ENCODE measurements around the gene LCP1.

The LCP1 gene

GRCh38 chr13:46182491-46182877, 507 bp upstream of the LCP1 start:
- H4K20me1 ChIP-seq (ENCODE audit: insufficient read depth, low read length): peaks cover 9% of the 10 kb centered on the region; the same call in 1 of the 2 replicates
- no peaks in the 10 kb centered on the region for H3K27me3 ChIP-seq (ENCODE audit: insufficient read depth, low read length, poor library complexity)
- no peak for DNase-seq
- peak overlapping the region; percentile 15 to 92; a peak in 3 of 4 replicates for H3K4me3 ChIP-seq (ENCODE audit: low read depth in 1 of 2, low read length in 2 of 2)
- peaks cover 63% of the 10 kb centered on the region for H3K4me1 ChIP-seq (ENCODE audit: insufficient read depth, low read length)
- H3K36me3 ChIP-seq (ENCODE audit: insufficient read depth, low read length): peaks cover 10% of the 10 kb centered on the region
- H3K79me2 ChIP-seq (ENCODE audit: insufficient read depth, low read length): peaks cover 59% of the 10 kb centered on the region
- no peak for ATAC-seq (ENCODE audit: insufficient read depth, low read depth)
- H2AFZ ChIP-seq (ENCODE audit: low read depth, low read length): peak overlapping the region; percentile 48
- no peak for TF ChIP-seq EZH2 (IDR thresholded peaks at IDR 0.05; ENCODE audit: borderline replicate concordance, low read depth, low read length, severe bottlenecking)
- TF ChIP-seq CTCF (IDR thresholded peaks at IDR 0.05; ENCODE audit: borderline replicate concordance, extremely low read depth, low read length, poor library complexity, severe bottlenecking): no peak
- H3K9ac ChIP-seq (ENCODE audit: low read depth, low read length): peak overlapping the region; percentile 86
- H3K27ac ChIP-seq (ENCODE audit: low read length): peak overlapping the region; percentile 100
- peak overlapping the region; percentile 74 for H3K4me2 ChIP-seq (ENCODE audit: insufficient read depth, low read length)
- H3K9me3 ChIP-seq (ENCODE audit: insufficient read depth, low read length, severe bottlenecking): no peaks in the 10 kb centered on the region

- Histone ChIP-seq H3K9ac (ENCODE audit: low read depth, low read length) (peak overlapping the region; percentile 86), H3K4me1 (ENCODE audit: insufficient read depth, low read length) (peaks cover 74% of the 10 kb centered on the region), H3K9me3 (ENCODE audit: insufficient read depth, low read length, severe bottlenecking) (no peaks in the 10 kb centered on the region), H3K36me3 (ENCODE audit: insufficient read depth, low read length) (peaks cover 17% of the 10 kb centered on the region), H3K27me3 (ENCODE audit: insufficient read depth, low read length, poor library complexity) (no peaks in the 10 kb centered on the region), H3K4me3 (ENCODE audit: low read depth in 1 of 2, low read length in 2 of 2) (peak overlapping the region; percentile 92 to 94), H3K27ac (ENCODE audit: low read length) (peak overlapping the region; percentile 100), H2AFZ (ENCODE audit: low read depth, low read length) (peak overlapping the region; percentile 44), H3K4me2 (ENCODE audit: insufficient read depth, low read length) (peak overlapping the region; percentile 74), H3K79me2 (ENCODE audit: insufficient read depth, low read length) (peaks cover 70% of the 10 kb centered on the region), H4K20me1 (ENCODE audit: insufficient read depth, low read length) (peaks cover 18% of the 10 kb centered on the region)
- no peak for TF ChIP-seq CTCF (IDR thresholded peaks at IDR 0.05; ENCODE audit: borderline replicate concordance, extremely low read depth, low read length, poor library complexity, severe bottlenecking)
- no peak for TF ChIP-seq EZH2 (IDR thresholded peaks at IDR 0.05; ENCODE audit: borderline replicate concordance, low read depth, low read length, severe bottlenecking)
- DNase-seq: no peak
- no peak for ATAC-seq (ENCODE audit: insufficient read depth, low read depth)
Observed at GRCh38 chr13:46181377-46181839, 569 bp downstream of the LCP1 start.

GRCh38 chr13:46179969-46180763, 1.8 kb downstream of the LCP1 start:
- no peaks in the 10 kb centered on the region for H3K9me3 ChIP-seq (ENCODE audit: insufficient read depth, low read length, severe bottlenecking)
- peak overlapping the region; percentile 74 for H3K4me2 ChIP-seq (ENCODE audit: insufficient read depth, low read length)
- DNase-seq: no peak
- peak overlapping the region; percentile 92 to 94 for H3K4me3 ChIP-seq (ENCODE audit: low read depth in 1 of 2, low read length in 2 of 2)
- no peaks in the 10 kb centered on the region for H3K27me3 ChIP-seq (ENCODE audit: insufficient read depth, low read length, poor library complexity)
- H3K79me2 ChIP-seq (ENCODE audit: insufficient read depth, low read length): peaks cover 83% of the 10 kb centered on the region
- peaks cover 83% of the 10 kb centered on the region for H3K4me1 ChIP-seq (ENCODE audit: insufficient read depth, low read length)
- peak overlapping the region; percentile 100 for H3K27ac ChIP-seq (ENCODE audit: low read length)
- no peak overlapping the region for H2AFZ ChIP-seq (ENCODE audit: low read depth, low read length)
- no peak for ATAC-seq (ENCODE audit: insufficient read depth, low read depth)
- peak overlapping the region; percentile 86 for H3K9ac ChIP-seq (ENCODE audit: low read depth, low read length)
- peaks cover 27% of the 10 kb centered on the region for H4K20me1 ChIP-seq (ENCODE audit: insufficient read depth, low read length)
- peaks cover 21% of the 10 kb centered on the region for H3K36me3 ChIP-seq (ENCODE audit: insufficient read depth, low read length)
- no peak for TF ChIP-seq EZH2 (IDR thresholded peaks at IDR 0.05; ENCODE audit: borderline replicate concordance, low read depth, low read length, severe bottlenecking)
- no peak for TF ChIP-seq CTCF (IDR thresholded peaks at IDR 0.05; ENCODE audit: borderline replicate concordance, extremely low read depth, low read length, poor library complexity, severe bottlenecking)

All from DND-41 (cell line).